Measurements from ENCODE around the gene ZNF579.

The ZNF579 gene

DNA sequence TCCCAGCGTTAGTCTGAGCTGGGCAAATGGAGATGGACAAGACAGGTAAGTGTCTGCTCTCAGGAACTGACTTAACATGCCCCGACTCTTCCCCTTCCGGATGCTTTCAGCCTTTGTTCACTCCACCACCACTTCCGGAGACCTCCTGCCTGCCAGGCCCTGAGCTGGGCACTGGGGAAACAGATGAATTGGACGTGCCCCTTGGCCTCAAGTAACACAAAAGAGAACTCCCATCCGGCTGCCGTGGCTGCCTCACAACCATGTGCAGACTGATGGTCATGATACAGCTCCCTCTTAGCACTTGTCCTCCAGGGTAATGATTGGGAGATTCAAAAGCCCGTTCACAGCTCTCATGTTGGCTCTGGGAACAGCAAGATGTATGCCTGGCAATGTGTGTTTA lies 36.8 kb upstream of the ZNF579 start:
- no peak for DNase-seq (ENCODE audit: low read depth)
- TF ChIP-seq, protein P1, sequence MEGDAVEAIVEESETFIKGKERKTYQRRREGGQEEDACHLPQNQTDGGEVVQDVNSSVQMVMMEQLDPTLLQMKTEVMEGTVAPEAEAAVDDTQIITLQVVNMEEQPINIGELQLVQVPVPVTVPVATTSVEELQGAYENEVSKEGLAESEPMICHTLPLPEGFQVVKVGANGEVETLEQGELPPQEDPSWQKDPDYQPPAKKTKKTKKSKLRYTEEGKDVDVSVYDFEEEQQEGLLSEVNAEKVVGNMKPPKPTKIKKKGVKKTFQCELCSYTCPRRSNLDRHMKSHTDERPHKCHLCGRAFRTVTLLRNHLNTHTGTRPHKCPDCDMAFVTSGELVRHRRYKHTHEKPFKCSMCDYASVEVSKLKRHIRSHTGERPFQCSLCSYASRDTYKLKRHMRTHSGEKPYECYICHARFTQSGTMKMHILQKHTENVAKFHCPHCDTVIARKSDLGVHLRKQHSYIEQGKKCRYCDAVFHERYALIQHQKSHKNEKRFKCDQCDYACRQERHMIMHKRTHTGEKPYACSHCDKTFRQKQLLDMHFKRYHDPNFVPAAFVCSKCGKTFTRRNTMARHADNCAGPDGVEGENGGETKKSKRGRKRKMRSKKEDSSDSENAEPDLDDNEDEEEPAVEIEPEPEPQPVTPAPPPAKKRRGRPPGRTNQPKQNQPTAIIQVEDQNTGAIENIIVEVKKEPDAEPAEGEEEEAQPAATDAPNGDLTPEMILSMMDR (conservative IDR thresholded peaks at IDR 0.05; ENCODE audit: control insufficient read depth, insufficient read depth, low read depth, low read length): no peak

DNA sequence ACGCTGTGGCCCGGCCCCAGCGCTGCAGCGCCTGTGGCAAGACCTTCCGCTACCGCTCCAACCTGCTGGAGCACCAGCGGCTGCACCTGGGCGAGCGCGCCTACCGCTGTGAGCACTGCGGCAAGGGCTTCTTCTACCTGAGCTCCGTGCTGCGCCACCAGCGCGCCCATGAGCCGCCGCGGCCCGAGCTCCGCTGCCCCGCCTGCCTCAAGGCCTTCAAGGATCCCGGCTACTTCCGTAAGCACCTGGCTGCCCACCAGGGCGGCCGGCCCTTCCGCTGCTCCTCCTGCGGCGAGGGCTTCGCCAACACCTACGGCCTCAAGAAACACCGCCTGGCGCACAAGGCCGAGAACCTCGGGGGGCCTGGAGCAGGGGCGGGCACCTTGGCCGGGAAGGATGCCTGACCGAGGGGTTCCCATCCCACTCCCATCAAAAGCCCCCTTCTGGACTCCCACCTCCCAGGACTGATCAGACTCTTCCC lies 35.8 kb upstream of the ZNF579 start:
- TF ChIP-seq, protein P1 (conservative IDR thresholded peaks at IDR 0.05; ENCODE audit: control insufficient read depth, insufficient read depth, low read depth, low read length): no peak
- H3K4me3 ChIP-seq (ENCODE audit: control insufficient read depth, low read depth, low read length): no peak overlapping the region
- no peak for DNase-seq (ENCODE audit: low read depth)

More for the DNA sequence above, 36.8 kb upstream of the ZNF579 start:
- no peak overlapping the region for H3K4me3 ChIP-seq (ENCODE audit: control insufficient read depth, low read depth, low read length)

DNA sequence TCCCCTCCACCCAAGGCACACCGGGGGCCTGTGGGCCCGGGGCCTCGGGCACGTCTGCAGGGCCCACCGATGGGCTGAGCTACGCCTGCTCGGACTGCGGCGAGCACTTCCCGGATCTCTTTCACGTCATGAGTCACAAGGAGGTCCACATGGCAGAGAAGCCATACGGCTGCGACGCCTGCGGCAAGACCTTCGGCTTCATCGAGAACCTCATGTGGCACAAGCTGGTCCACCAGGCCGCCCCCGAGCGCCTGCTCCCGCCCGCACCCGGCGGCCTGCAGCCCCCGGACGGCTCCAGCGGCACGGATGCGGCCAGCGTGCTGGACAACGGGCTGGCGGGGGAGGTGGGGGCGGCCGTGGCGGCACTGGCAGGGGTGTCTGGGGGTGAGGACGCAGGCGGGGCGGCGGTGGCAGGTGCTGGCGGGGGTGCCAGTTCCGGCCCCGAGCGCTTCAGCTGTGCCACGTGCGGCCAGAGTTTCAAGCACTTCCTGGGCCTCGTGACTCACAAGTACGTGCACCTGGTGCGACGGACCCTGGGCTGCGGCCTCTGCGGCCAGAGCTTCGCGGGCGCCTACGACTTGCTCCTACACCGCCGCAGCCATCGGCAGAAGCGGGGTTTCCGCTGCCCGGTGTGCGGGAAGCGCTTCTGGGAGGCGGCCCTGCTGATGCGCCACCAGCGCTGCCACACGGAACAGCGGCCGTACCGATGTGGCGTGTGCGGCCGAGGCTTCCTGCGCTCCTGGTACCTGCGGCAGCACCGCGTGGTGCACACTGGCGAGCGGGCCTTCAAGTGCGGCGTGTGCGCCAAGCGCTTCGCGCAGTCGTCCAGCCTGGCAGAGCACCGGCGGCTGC lies 35.1 kb upstream of the ZNF579 start:
- TF ChIP-seq, protein P1 (conservative IDR thresholded peaks at IDR 0.05; ENCODE audit: control insufficient read depth, insufficient read depth, low read depth, low read length): no peak
- DNase-seq (ENCODE audit: low read depth): no peak
- no peak overlapping the region for H3K4me3 ChIP-seq (ENCODE audit: control insufficient read depth, low read depth, low read length)

DNA sequence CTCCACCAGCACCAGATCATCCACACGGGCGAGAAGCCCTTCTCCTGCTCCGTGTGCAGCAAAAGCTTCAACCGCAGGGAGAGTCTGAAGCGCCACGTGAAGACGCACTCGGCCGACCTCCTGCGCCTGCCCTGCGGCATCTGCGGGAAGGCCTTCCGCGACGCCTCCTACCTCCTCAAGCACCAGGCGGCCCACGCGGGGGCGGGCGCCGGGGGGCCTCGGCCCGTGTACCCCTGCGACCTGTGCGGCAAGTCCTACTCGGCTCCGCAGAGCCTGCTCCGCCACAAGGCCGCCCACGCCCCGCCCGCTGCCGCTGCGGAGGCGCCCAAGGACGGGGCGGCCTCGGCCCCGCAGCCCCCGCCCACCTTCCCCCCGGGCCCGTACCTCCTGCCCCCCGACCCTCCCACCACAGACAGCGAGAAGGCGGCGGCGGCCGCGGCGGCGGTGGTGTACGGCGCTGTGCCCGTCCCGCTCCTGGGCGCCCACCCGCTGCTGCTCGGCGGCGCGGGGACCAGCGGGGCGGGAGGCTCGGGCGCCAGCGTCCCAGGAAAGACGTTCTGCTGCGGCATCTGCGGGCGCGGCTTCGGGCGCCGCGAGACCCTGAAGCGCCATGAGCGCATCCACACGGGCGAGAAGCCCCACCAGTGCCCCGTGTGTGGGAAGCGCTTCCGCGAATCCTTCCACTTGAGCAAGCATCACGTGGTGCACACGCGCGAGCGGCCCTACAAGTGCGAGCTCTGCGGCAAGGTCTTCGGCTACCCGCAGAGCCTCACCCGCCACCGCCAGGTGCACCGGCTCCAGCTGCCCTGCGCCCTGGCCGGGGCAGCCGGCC lies 34.3 kb upstream of the ZNF579 start:
- DNase-seq (ENCODE audit: low read depth): no peak
- TF ChIP-seq, protein P1 (conservative IDR thresholded peaks at IDR 0.05; ENCODE audit: control insufficient read depth, insufficient read depth, low read depth, low read length): no peak
- no peak overlapping the region for H3K4me3 ChIP-seq (ENCODE audit: control insufficient read depth, low read depth, low read length)

DNA sequence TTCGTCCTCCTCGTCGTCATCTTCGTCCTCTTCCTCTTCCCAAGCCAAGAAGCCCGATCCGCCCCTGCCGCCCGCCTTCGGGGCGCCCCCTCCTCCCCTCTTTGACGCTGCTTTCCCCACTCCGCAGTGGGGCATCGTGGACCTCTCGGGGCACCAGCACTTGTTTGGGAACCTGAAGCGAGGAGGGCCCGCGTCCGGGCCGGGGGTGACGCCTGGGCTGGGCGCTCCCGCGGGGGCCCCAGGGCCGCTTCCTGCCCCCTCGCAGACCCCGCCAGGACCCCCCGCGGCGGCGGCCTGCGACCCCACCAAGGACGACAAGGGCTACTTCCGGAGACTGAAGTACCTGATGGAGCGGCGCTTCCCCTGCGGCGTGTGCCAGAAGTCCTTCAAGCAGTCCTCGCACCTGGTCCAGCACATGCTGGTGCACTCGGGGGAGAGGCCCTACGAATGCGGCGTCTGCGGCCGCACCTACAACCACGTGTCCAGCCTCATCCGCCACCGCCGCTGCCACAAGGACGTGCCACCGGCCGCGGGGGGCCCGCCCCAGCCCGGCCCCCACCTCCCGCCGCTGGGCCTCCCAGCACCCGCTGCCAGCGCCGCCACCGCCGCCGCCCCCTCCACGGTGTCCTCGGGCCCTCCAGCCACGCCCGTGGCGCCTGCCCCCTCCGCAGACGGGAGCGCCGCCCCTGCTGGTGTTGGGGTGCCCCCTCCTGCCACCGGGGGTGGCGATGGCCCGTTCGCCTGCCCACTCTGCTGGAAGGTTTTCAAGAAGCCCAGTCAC lies 33.5 kb upstream of the ZNF579 start:
- no peak for DNase-seq (ENCODE audit: low read depth)
- H3K4me3 ChIP-seq (ENCODE audit: control insufficient read depth, low read depth, low read length): no peak overlapping the region
- TF ChIP-seq, protein P1 (conservative IDR thresholded peaks at IDR 0.05; ENCODE audit: control insufficient read depth, insufficient read depth, low read depth, low read length): no peak

DNA sequence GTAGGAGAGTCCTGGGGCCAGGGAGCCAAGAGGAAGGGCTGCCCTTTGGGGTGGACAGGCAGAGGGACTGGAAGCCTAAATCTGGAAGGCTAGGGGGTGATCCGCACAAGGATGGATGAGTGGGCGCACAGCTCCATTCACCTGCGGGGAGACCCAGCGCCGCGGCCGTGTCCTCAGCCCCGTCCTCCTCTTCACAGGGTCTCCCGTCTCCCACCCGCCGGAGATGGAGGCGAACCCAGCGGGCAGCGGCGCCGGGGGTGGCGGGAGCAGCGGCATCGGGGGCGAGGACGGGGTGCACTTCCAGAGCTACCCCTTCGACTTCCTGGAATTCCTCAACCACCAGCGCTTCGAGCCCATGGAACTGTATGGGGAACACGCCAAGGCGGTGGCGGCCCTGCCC lies 32.7 kb upstream of the ZNF579 start:
- TF ChIP-seq, protein P1 (conservative IDR thresholded peaks at IDR 0.05; ENCODE audit: control insufficient read depth, insufficient read depth, low read depth, low read length): no peak
- H3K4me3 ChIP-seq (ENCODE audit: control insufficient read depth, low read depth, low read length): no peak overlapping the region
- DNase-seq (ENCODE audit: low read depth): no peak

Data from fibroblast of mammary gland (primary cell).